Breast epithelium (tissue), 3 donors: ENCODE measurements around the gene CLEC17A.

Experiments used
- POLR2A ChIP-seq: fragments of 450-650 bp; IDR thresholded peaks from one replicate; pipeline ENCODE4 v1.6.1; 2016; ENCODE audit warnings: antibody characterized with exemption, mild to moderate bottlenecking, moderate library complexity
- TF ChIP-seq, protein P1 (sequence below), 3 donors: fragments of 450-650 bp; IDR thresholded peaks; one replicate each; pipeline ENCODE4 v1.5.1; 2016 to 2017; ENCODE audit warnings: antibody characterized with exemption in 3 of 3, mild to moderate bottlenecking in 3 of 3, moderate library complexity in 3 of 3

DNA sequence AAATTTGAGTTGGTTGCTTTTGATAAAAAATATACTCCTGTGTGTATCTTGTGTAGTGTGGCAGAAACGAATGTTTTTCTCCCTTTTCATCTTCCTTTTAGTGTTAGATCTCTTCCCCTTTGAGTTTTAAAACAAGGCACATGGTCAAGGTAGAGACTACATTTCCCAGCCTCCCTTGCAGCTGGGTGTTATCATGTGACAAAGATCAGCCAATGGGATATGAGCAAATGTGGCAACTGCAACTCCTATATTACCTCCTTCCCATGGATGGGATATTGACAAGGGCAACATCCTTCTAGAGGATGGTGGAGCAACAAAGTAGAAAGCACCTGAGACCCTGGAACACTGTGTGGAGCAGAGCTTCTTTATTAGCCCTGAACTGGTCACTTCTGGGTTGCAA is 49.4 kb downstream of the CLEC17A start:
- TF ChIP-seq, protein P1, sequence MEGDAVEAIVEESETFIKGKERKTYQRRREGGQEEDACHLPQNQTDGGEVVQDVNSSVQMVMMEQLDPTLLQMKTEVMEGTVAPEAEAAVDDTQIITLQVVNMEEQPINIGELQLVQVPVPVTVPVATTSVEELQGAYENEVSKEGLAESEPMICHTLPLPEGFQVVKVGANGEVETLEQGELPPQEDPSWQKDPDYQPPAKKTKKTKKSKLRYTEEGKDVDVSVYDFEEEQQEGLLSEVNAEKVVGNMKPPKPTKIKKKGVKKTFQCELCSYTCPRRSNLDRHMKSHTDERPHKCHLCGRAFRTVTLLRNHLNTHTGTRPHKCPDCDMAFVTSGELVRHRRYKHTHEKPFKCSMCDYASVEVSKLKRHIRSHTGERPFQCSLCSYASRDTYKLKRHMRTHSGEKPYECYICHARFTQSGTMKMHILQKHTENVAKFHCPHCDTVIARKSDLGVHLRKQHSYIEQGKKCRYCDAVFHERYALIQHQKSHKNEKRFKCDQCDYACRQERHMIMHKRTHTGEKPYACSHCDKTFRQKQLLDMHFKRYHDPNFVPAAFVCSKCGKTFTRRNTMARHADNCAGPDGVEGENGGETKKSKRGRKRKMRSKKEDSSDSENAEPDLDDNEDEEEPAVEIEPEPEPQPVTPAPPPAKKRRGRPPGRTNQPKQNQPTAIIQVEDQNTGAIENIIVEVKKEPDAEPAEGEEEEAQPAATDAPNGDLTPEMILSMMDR (IDR thresholded peaks at IDR 0.05), result no peak
- TF ChIP-seq POLR2A, result no peak
